HEK293 (cell line): ENCODE results near the gene GLI1.

Experiments used
- CTCF ChIP-seq: fragments of 450-650 bp; formaldehyde crosslinking; IDR thresholded peaks from 2 replicates; pipeline ENCODE4 v1.5.1; 2016; ENCODE audit warnings: missing biosample characterization, missing genetic modification characterization
- MYNN ChIP-seq: fragments of 450-650 bp; formaldehyde crosslinking; IDR thresholded peaks from 2 replicates; pipeline ENCODE4 v1.5.1; 2016; ENCODE audit warnings: missing biosample characterization, missing genetic modification characterization, borderline replicate concordance
- RBAK ChIP-seq: fragments of 450-650 bp; formaldehyde crosslinking; IDR thresholded peaks from 2 replicates; pipeline ENCODE4 v1.5.1; 2016; ENCODE audit warnings: missing biosample characterization, missing genetic modification characterization
- ZBTB1 ChIP-seq: fragments of 450-650 bp; formaldehyde crosslinking; IDR thresholded peaks from 2 replicates; pipeline ENCODE4 v1.5.1; 2016; ENCODE audit warnings: missing biosample characterization, missing genetic modification characterization
- ZBTB8A ChIP-seq: fragments of 450-650 bp; formaldehyde crosslinking; IDR thresholded peaks from 2 replicates; pipeline ENCODE4 v1.5.1; 2016; ENCODE audit warnings: missing biosample characterization, missing genetic modification characterization
- ZNF132 ChIP-seq: fragments of 450-650 bp; formaldehyde crosslinking; IDR thresholded peaks from 2 replicates; pipeline ENCODE4 v1.5.1; 2017; ENCODE audit warnings: missing biosample characterization, missing genetic modification characterization, borderline replicate concordance
- ZNF19 ChIP-seq: fragments of 450-650 bp; formaldehyde crosslinking; IDR thresholded peaks from 2 replicates; pipeline ENCODE4; 2016; ENCODE audit warnings: missing biosample characterization, missing genetic modification characterization, low read depth
- ZNF24 ChIP-seq: fragments of 450-650 bp; formaldehyde crosslinking; IDR thresholded peaks from 2 replicates; pipeline ENCODE4 v1.5.1; 2016; ENCODE audit warnings: missing biosample characterization, missing genetic modification characterization
- ZNF416 ChIP-seq: fragments of 450-650 bp; formaldehyde crosslinking; IDR thresholded peaks from 2 replicates; pipeline ENCODE4 v1.5.1; 2016; ENCODE audit warnings: missing biosample characterization, missing genetic modification characterization
- ZNF549 ChIP-seq: fragments of 450-650 bp; IDR thresholded peaks from 2 replicates; pipeline ENCODE4 v1.5.1; 2018; ENCODE audit warnings: missing biosample characterization, missing genetic modification characterization, mild to moderate bottlenecking, inconsistent platforms, moderate library complexity
- ZNF629 ChIP-seq: fragments of 450-650 bp; formaldehyde crosslinking; IDR thresholded peaks from 2 replicates; pipeline ENCODE4 v1.5.1; 2017; ENCODE audit warnings: missing biosample characterization, missing genetic modification characterization
- ZSCAN5A ChIP-seq: fragments of 450-650 bp; formaldehyde crosslinking; IDR thresholded peaks from 2 replicates; pipeline ENCODE4 v1.5.1; 2016; ENCODE audit warnings: missing biosample characterization, missing genetic modification characterization
- TF ChIP-seq, protein P1 (sequence below): fragments of 450-650 bp; formaldehyde crosslinking; IDR thresholded peaks from 2 replicates; pipeline ENCODE4 v1.5.1; 2016; ENCODE audit warnings: missing biosample characterization, missing genetic modification characterization

GRCh38 chr12:57444744-57445143, 14.8 kb upstream of the GLI1 start:
- no peak for TF ChIP-seq CTCF (tag by site-specific recombination)
- TF ChIP-seq, protein P1, sequence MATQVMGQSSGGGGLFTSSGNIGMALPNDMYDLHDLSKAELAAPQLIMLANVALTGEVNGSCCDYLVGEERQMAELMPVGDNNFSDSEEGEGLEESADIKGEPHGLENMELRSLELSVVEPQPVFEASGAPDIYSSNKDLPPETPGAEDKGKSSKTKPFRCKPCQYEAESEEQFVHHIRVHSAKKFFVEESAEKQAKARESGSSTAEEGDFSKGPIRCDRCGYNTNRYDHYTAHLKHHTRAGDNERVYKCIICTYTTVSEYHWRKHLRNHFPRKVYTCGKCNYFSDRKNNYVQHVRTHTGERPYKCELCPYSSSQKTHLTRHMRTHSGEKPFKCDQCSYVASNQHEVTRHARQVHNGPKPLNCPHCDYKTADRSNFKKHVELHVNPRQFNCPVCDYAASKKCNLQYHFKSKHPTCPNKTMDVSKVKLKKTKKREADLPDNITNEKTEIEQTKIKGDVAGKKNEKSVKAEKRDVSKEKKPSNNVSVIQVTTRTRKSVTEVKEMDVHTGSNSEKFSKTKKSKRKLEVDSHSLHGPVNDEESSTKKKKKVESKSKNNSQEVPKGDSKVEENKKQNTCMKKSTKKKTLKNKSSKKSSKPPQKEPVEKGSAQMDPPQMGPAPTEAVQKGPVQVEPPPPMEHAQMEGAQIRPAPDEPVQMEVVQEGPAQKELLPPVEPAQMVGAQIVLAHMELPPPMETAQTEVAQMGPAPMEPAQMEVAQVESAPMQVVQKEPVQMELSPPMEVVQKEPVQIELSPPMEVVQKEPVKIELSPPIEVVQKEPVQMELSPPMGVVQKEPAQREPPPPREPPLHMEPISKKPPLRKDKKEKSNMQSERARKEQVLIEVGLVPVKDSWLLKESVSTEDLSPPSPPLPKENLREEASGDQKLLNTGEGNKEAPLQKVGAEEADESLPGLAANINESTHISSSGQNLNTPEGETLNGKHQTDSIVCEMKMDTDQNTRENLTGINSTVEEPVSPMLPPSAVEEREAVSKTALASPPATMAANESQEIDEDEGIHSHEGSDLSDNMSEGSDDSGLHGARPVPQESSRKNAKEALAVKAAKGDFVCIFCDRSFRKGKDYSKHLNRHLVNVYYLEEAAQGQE, result no peak
- TF ChIP-seq ZNF19, result no peak
- TF ChIP-seq ZNF24 (tag by site-specific recombination), result no peak
- no peak for TF ChIP-seq ZNF629 (tag by site-specific recombination)
- no peak for TF ChIP-seq ZNF132
- TF ChIP-seq MYNN, result no peak
- TF ChIP-seq ZNF416 (tag by site-specific recombination), result no peak
- TF ChIP-seq ZSCAN5A (tag by site-specific recombination), result no peak
- TF ChIP-seq ZBTB8A, result no peak
- TF ChIP-seq RBAK (tag by site-specific recombination), result no peak
- TF ChIP-seq ZBTB1 (tag by site-specific recombination), result no peak
- TF ChIP-seq ZNF549 (tag by site-specific recombination), result no peak
